ENCODE results near the gene SLC26A9.
A peak's percentile ranks its signal among the peaks of the same experiment; 100 is the strongest.
"Not testable (repeated sequence)": the region's sequence is repeated elsewhere in the genome, so short reads cannot be mapped to it uniquely, and the experiment has no call there.

Gene SLC26A9

GRCh38 chr1:205891481-205891880 lies 51.8 kb downstream of the SLC26A9 start:
- H3K9ac ChIP-seq (ENCODE audit: low read depth, low read length); ATAC-seq (ENCODE audit: insufficient read depth, low read depth); H4K20me1 ChIP-seq (ENCODE audit: insufficient read depth, low read length); H3K4me2 ChIP-seq (ENCODE audit: insufficient read depth, low read length); H3K27me3 ChIP-seq (ENCODE audit: insufficient read depth, low read length, poor library complexity); H2AFZ ChIP-seq (ENCODE audit: low read depth, low read length); H3K36me3 ChIP-seq (ENCODE audit: insufficient read depth, low read length); H3K4me3 ChIP-seq (ENCODE audit: low read depth in 1 of 2, low read length in 2 of 2); H3K27ac ChIP-seq (ENCODE audit: low read length); DNase-seq; H3K4me1 ChIP-seq (ENCODE audit: insufficient read depth, low read length); H3K79me2 ChIP-seq (ENCODE audit: insufficient read depth, low read length): not testable (repeated sequence)
- peaks cover 13% of the 10 kb centered on the region for H3K9me3 ChIP-seq (ENCODE audit: insufficient read depth, low read length, severe bottlenecking)

- not testable (repeated sequence) for ATAC-seq (ENCODE audit: insufficient read depth, low read depth); H3K4me1 ChIP-seq (ENCODE audit: insufficient read depth, low read length); H3K9me3 ChIP-seq (ENCODE audit: insufficient read depth, low read length, severe bottlenecking); H3K9ac ChIP-seq (ENCODE audit: low read depth, low read length); H3K4me2 ChIP-seq (ENCODE audit: insufficient read depth, low read length); H3K27ac ChIP-seq (ENCODE audit: low read length); H3K79me2 ChIP-seq (ENCODE audit: insufficient read depth, low read length); H4K20me1 ChIP-seq (ENCODE audit: insufficient read depth, low read length); H3K36me3 ChIP-seq (ENCODE audit: insufficient read depth, low read length); H3K4me3 ChIP-seq (ENCODE audit: low read depth in 1 of 2, low read length in 2 of 2); H2AFZ ChIP-seq (ENCODE audit: low read depth, low read length); H3K27me3 ChIP-seq (ENCODE audit: insufficient read depth, low read length, poor library complexity)
- peak; percentile 11 for DNase-seq
These were observed 52.6 kb downstream of the SLC26A9 start for GRCh38 chr1:205890631-205891030.

GRCh38 chr1:205889706-205890105 lies 53.5 kb downstream of the SLC26A9 start:
- not testable (repeated sequence) for H3K27ac ChIP-seq (ENCODE audit: low read length); H3K4me1 ChIP-seq (ENCODE audit: insufficient read depth, low read length); DNase-seq; H3K4me3 ChIP-seq (ENCODE audit: low read depth in 1 of 2, low read length in 2 of 2); H2AFZ ChIP-seq (ENCODE audit: low read depth, low read length); ATAC-seq (ENCODE audit: insufficient read depth, low read depth); H4K20me1 ChIP-seq (ENCODE audit: insufficient read depth, low read length); H3K36me3 ChIP-seq (ENCODE audit: insufficient read depth, low read length); H3K9me3 ChIP-seq (ENCODE audit: insufficient read depth, low read length, severe bottlenecking); H3K27me3 ChIP-seq (ENCODE audit: insufficient read depth, low read length, poor library complexity); H3K79me2 ChIP-seq (ENCODE audit: insufficient read depth, low read length); H3K9ac ChIP-seq (ENCODE audit: low read depth, low read length); H3K4me2 ChIP-seq (ENCODE audit: insufficient read depth, low read length)

GRCh38 chr1:205889006-205889405 lies 54.2 kb downstream of the SLC26A9 start:
- not testable (repeated sequence) for H3K27me3 ChIP-seq (ENCODE audit: insufficient read depth, low read length, poor library complexity); H3K79me2 ChIP-seq (ENCODE audit: insufficient read depth, low read length); H3K9me3 ChIP-seq (ENCODE audit: insufficient read depth, low read length, severe bottlenecking); H4K20me1 ChIP-seq (ENCODE audit: insufficient read depth, low read length); DNase-seq; ATAC-seq (ENCODE audit: insufficient read depth, low read depth); H3K4me1 ChIP-seq (ENCODE audit: insufficient read depth, low read length); H3K4me3 ChIP-seq (ENCODE audit: low read depth in 1 of 2, low read length in 2 of 2); H2AFZ ChIP-seq (ENCODE audit: low read depth, low read length); H3K9ac ChIP-seq (ENCODE audit: low read depth, low read length); H3K27ac ChIP-seq (ENCODE audit: low read length); H3K36me3 ChIP-seq (ENCODE audit: insufficient read depth, low read length); H3K4me2 ChIP-seq (ENCODE audit: insufficient read depth, low read length)

- H3K79me2 ChIP-seq (ENCODE audit: insufficient read depth, low read length) = no peaks in the 10 kb centered on the region
These were observed 59.5 kb downstream of the SLC26A9 start for GRCh38 chr1:205883792-205884191.

More at GRCh38 chr1:205883792-205884191, 59.5 kb downstream of the SLC26A9 start:
- Histone ChIP-seq H3K9me3 (ENCODE audit: insufficient read depth, low read length, severe bottlenecking) (peaks cover 5% of the 10 kb centered on the region), H3K4me1 (ENCODE audit: insufficient read depth, low read length) (no peaks in the 10 kb centered on the region), H4K20me1 (ENCODE audit: insufficient read depth, low read length) (no peaks in the 10 kb centered on the region), H3K9ac (ENCODE audit: low read depth, low read length) (no peak overlapping the region), H3K36me3 (ENCODE audit: insufficient read depth, low read length) (no peaks in the 10 kb centered on the region), H3K27ac (ENCODE audit: low read length) (no peak overlapping the region), H2AFZ (ENCODE audit: low read depth, low read length) (no peak overlapping the region), H3K4me2 (ENCODE audit: insufficient read depth, low read length) (no peak overlapping the region), H3K27me3 (ENCODE audit: insufficient read depth, low read length, poor library complexity) (no peaks in the 10 kb centered on the region), H3K4me3 (ENCODE audit: low read depth in 1 of 2, low read length in 2 of 2) (no peak overlapping the region)
- TF ChIP-seq EZH2 (IDR thresholded peaks at IDR 0.05; ENCODE audit: borderline replicate concordance, low read depth, low read length, severe bottlenecking) (no peak), CTCF (IDR thresholded peaks at IDR 0.05; ENCODE audit: borderline replicate concordance, extremely low read depth, low read length, poor library complexity, severe bottlenecking) (no peak)
- DNase-seq (no peak), ATAC-seq (ENCODE audit: insufficient read depth, low read depth) (no peak)

Measured in DND-41 (cell line).